Measurements from ENCODE around the gene SMIM33. TPM values are rescaled to one million over a fixed set of nuclear protein-coding genes. Genes with fewer than 3 reads are reported as not detected.
"Not testable (repeated sequence)": the region's sequence is repeated elsewhere in the genome, so short reads cannot be mapped to it uniquely, and the experiment has no call there.

The SMIM33 gene
- total RNA-seq, 1 donor from 2014 or later: not detected

- no peak for DNase-seq
Measured at GRCh38 chr5:139457241-139457640, 13.6 kb upstream of the SMIM33 start.

GRCh38 chr5:139457653-139458306 is 13.0 kb upstream of the SMIM33 start:
- no peak for DNase-seq

GRCh38 chr5:139458580-139459407 is 12.0 kb upstream of the SMIM33 start:
- DNase-seq: no peak

- no peak for DNase-seq
Measured at GRCh38 chr5:139459451-139459934, 11.3 kb upstream of the SMIM33 start.

GRCh38 chr5:139460455-139460854 is 10.3 kb upstream of the SMIM33 start:
- DNase-seq: no peak

GRCh38 chr5:139461176-139461575 is 9.6 kb upstream of the SMIM33 start:
- DNase-seq: no peak

- DNase-seq: no peak
Measured at GRCh38 chr5:139461698-139462097, 9.1 kb upstream of the SMIM33 start.

GRCh38 chr5:139462586-139463276 is 8.1 kb upstream of the SMIM33 start, which contains the start of gene ECSCR:
TSS of gene ECSCR (minus strand) at chr5:139462743. CDS start at chr5:139462670, 73 bp downstream.
- DNase-seq: no peak

GRCh38 chr5:139468421-139468931 is 2.3 kb upstream of the SMIM33 start:
- no peak for DNase-seq

GRCh38 chr5:139472386-139473030 is 1.7 kb downstream of the SMIM33 start:
- DNase-seq: no peak

GRCh38 chr5:139473105-139473504 is 2.3 kb downstream of the SMIM33 start:
- DNase-seq: no peak

GRCh38 chr5:139473565-139473964 is 2.8 kb downstream of the SMIM33 start:
- no peak for DNase-seq

- no peak for DNase-seq
Measured at GRCh38 chr5:139474890-139475791, 4.3 kb downstream of the SMIM33 start.

GRCh38 chr5:139475865-139476617 is 5.2 kb downstream of the SMIM33 start:
- DNase-seq: no peak

- not testable (repeated sequence) for DNase-seq
Measured at GRCh38 chr5:139478657-139479423, 8.0 kb downstream of the SMIM33 start.

- not testable (repeated sequence) for DNase-seq
Measured at GRCh38 chr5:139479729-139480128, 8.9 kb downstream of the SMIM33 start.

GRCh38 chr5:139481122-139481533 is 10.3 kb downstream of the SMIM33 start:
- no peak for DNase-seq

GRCh38 chr5:139481580-139482049 is 10.8 kb downstream of the SMIM33 start:
- DNase-seq: no peak

Measured in occipital lobe (tissue), 2 donors.